ENCODE results near the gene LRRC57.
"Not testable (repeated sequence)": the region's sequence is repeated elsewhere in the genome, so short reads cannot be mapped to it uniquely, and the experiment has no call there.

LRRC57 gene

DNA sequence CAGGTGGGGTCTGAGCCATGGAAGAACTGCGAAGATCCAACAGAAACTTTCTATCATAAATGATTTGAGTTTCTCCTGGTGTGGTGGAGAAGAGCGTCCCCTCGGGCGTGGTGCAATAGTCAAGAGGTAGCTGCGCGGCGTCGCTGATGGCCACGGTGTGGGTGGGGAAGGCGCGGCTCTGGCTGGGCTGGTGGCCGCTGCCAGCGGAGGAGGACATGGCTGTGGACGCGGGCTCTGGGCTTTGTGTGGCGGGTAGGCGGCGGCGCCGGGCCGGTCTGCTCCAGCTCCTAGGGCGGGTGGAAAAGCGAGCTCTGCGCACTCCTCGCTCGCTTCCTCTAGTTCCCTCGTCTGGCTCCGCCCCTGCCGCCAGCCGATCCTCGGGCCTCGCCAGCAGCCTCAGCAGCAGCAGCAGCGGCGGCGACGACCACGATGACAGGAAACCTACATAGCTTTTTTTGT lies 32.7 kb upstream of the LRRC57 start:
- Histone ChIP-seq H3K36me3 (ENCODE audit: control insufficient read depth, insufficient read depth, low read length) (no peaks in the 10 kb centered on the region), H3K9me3 (ENCODE audit: control insufficient read depth, low read length) (no peaks in the 10 kb centered on the region), H3K4me3 (ENCODE audit: insufficient read depth, low read depth, low read length) (peak overlapping the region; percentile 31), H3K27me3 (ENCODE audit: control insufficient read depth, insufficient read depth, low read length, poor library complexity, severe bottlenecking) (peaks cover 33% of the 10 kb centered on the region), H3K4me1 (ENCODE audit: control insufficient read depth, insufficient read depth, low read length) (peaks cover 36% of the 10 kb centered on the region), H3K27ac (ENCODE audit: insufficient read depth, low read depth, low read length, poor library complexity, severe bottlenecking) (no peak overlapping the region)
- WGBS, 2 experiments, result 5% methylated on average over 37 of the region's 37 CpGs

DNA sequence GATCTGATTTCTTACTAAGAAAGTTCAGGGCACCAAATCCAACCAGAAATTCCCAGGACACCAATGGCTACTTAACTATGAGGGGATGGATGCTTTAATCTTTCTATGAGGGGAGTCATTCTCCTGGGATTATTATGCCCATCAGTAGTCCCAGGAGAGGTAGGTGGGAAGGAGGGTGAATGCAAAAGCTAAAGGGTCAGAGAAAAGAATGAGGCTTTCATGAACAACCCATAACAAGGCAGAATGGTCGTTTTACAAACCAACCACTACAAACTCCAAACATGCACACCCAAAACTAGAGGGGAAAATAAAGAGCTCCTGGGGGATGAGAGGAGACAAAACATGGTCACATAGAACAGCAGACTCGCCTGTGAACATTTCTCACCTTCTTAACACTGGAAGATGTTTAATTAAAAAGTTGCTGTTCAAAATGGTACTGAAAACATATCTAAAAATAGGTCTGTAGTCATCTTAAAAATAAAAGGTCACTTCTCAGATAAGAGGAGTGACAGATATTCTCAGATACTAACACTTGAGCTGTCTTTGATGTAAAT lies 30.5 kb upstream of the LRRC57 start:
- WGBS, 2 experiments, result 62 to 83% methylated on average over 2 of the region's 2 CpGs
- H3K27me3 ChIP-seq (ENCODE audit: control insufficient read depth, insufficient read depth, low read length, poor library complexity, severe bottlenecking), result peaks cover 35% of the 10 kb centered on the region
- H3K4me3 ChIP-seq (ENCODE audit: insufficient read depth, low read depth, low read length), result no peak overlapping the region
- H3K4me1 ChIP-seq (ENCODE audit: control insufficient read depth, insufficient read depth, low read length), result peaks cover 30% of the 10 kb centered on the region
- H3K9me3 ChIP-seq (ENCODE audit: control insufficient read depth, low read length), result no peaks in the 10 kb centered on the region
- H3K27ac ChIP-seq (ENCODE audit: insufficient read depth, low read depth, low read length, poor library complexity, severe bottlenecking), result no peak overlapping the region
- H3K36me3 ChIP-seq (ENCODE audit: control insufficient read depth, insufficient read depth, low read length), result no peaks in the 10 kb centered on the region

DNA sequence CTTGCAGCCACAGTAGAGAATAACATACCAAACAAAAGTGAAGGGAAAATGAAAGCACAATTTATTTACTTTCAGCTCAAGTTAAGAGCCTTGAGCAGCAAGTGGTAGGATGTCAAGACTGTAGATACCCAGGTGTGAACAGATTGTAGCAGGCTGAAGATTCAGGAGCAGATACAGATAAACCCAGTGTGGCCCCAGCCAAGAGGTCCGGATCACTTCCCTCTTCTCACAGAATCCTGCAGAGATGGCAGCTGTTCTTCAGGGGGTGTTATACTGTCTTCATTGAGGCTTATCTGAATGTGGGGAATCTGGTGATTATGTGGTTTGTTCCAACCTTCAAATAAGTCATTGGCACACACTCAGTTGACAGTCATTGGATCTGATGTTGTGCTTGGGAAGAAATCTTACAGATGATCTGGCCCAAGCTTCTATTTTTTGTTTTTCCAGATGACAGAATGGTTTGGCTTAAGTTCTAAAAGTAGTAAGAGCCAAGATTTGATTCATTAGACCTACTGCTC lies 29.0 kb upstream of the LRRC57 start:
- Histone ChIP-seq H3K9me3 (ENCODE audit: control insufficient read depth, low read length) (no peaks in the 10 kb centered on the region), H3K27me3 (ENCODE audit: control insufficient read depth, insufficient read depth, low read length, poor library complexity, severe bottlenecking) (peaks cover 32% of the 10 kb centered on the region), H3K36me3 (ENCODE audit: control insufficient read depth, insufficient read depth, low read length) (no peaks in the 10 kb centered on the region), H3K4me1 (ENCODE audit: control insufficient read depth, insufficient read depth, low read length) (peaks cover 15% of the 10 kb centered on the region), H3K27ac (ENCODE audit: insufficient read depth, low read depth, low read length, poor library complexity, severe bottlenecking) (no peak overlapping the region), H3K4me3 (ENCODE audit: insufficient read depth, low read depth, low read length) (no peak overlapping the region)
- 94 to 95% methylated on average over 1 of the region's 1 CpG for WGBS, 2 experiments

DNA sequence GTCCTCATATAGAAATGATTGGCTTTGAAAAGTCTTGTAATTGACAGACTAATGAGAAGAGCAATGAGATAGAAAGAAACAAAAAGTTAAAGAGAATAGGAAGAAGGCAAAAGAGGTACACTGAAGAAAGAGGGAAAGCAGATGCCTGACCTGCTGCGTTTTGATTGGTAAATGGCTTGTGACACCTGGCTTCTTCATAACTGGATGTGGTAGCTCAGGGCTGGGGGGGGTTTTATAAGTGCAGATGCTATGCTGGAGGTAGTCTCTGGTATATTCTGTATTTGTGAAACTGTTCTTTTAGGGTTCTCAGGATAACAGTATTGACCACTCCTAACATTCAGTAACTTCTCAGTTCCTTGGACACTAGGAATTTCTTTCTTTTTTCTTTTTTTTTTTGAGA lies 28.2 kb upstream of the LRRC57 start:
- no peak overlapping the region for H3K4me3 ChIP-seq (ENCODE audit: insufficient read depth, low read depth, low read length)
- no peaks in the 10 kb centered on the region for H3K9me3 ChIP-seq (ENCODE audit: control insufficient read depth, low read length)
- H3K27me3 ChIP-seq (ENCODE audit: control insufficient read depth, insufficient read depth, low read length, poor library complexity, severe bottlenecking), result peaks cover 24% of the 10 kb centered on the region
- WGBS, 2 experiments, result 92 to 97% methylated on average over 1 of the region's 1 CpG
- no peak overlapping the region for H3K27ac ChIP-seq (ENCODE audit: insufficient read depth, low read depth, low read length, poor library complexity, severe bottlenecking)
- no peaks in the 10 kb centered on the region for H3K36me3 ChIP-seq (ENCODE audit: control insufficient read depth, insufficient read depth, low read length)
- peaks cover 8% of the 10 kb centered on the region for H3K4me1 ChIP-seq (ENCODE audit: control insufficient read depth, insufficient read depth, low read length)

DNA sequence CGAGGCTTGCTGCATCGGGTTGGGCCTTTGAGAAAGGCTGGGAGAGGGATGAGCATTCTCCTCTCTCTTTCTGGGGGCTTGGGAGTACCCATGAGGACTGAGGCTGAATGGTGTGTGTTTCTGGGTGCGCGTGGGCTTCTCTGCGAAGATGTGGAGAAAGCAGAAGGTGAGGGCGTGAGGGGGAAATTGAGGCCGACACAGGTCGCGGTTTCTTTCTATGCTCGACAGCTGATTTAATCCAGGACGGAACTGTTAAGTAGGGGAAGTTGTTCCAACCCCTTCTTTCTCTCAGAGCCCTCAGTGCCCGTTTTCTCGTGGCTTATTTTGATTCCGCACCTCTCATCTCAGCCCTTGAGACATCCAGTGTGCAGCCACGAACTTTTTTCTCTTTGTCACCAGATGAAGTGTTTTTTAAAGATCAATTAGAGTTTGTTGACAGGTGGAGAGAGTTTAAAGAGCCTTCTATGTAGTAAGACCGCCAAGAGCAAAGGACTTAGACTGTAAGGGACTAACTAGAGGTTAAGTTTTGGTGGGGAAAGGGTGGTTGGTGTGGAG lies 27.5 kb upstream of the LRRC57 start:
- no peaks in the 10 kb centered on the region for H3K9me3 ChIP-seq (ENCODE audit: control insufficient read depth, low read length)
- H3K36me3 ChIP-seq (ENCODE audit: control insufficient read depth, insufficient read depth, low read length), result no peaks in the 10 kb centered on the region
- H3K4me3 ChIP-seq (ENCODE audit: insufficient read depth, low read depth, low read length), result peak overlapping the region; percentile 58
- no peak overlapping the region for H3K27ac ChIP-seq (ENCODE audit: insufficient read depth, low read depth, low read length, poor library complexity, severe bottlenecking)
- H3K27me3 ChIP-seq (ENCODE audit: control insufficient read depth, insufficient read depth, low read length, poor library complexity, severe bottlenecking), result peaks cover 21% of the 10 kb centered on the region
- 14 to 17% methylated on average over 16 of the region's 16 CpGs for WGBS, 2 experiments
- peaks cover 2% of the 10 kb centered on the region for H3K4me1 ChIP-seq (ENCODE audit: control insufficient read depth, insufficient read depth, low read length)

DNA sequence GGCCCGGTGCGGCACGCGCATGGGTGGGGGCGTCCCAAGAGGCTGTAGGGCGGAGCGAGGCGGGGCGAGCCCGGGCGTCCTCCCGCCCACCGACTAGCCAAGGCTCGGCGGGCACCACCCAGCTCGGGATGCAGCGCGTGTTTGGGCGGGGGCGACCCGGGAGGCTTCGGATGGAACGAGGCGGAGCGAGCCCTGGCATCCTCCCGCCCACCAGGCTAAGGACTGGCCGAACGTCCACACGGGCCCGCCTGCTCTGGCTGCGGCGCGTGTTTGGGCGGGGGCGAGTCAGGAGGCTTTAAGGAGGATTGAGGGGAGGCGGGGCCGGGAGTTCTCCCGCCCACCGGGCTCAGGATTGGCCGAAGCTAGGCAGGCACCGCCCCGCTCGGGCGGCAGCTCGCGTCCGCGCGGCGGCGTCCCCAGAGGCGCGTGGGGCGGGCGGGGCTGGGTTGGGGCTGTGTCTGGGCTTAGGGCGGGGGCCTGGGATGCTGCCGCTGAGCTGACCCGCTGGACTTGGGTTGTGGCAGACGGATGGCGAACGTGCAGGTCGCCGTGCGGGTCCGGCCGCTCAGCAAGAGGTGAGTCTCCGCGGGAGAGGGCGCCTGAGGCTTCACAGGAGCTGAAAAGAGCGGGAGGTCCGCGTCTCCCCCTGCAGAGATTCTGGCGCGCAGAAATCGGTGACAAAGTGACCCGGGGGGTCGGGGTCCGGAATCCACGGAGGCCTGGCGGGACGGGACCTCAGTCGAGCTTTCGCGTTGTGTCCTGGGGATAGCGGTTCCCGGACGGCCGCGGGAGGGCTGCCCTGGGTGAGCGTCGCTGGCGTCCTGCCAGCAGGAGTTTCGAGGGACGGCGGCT lies 26.8 kb upstream of the LRRC57 start, which contains the start of gene STARD9:
Gene STARD9, plus strand, starts transcription at position 419 of the 852 bp plus-strand sequence. Its CDS starts 110 bp downstream, at position 529.
- Histone ChIP-seq H3K4me3 (ENCODE audit: insufficient read depth, low read depth, low read length) (peak within 1 kb of the TSS; percentile 58), H3K27me3 (ENCODE audit: control insufficient read depth, insufficient read depth, low read length, poor library complexity, severe bottlenecking) (peaks cover 15% of the 10 kb centered on the region)
- 0 to 1% methylated on average over 95 of the region's 95 CpGs for WGBS, 2 experiments

DNA sequence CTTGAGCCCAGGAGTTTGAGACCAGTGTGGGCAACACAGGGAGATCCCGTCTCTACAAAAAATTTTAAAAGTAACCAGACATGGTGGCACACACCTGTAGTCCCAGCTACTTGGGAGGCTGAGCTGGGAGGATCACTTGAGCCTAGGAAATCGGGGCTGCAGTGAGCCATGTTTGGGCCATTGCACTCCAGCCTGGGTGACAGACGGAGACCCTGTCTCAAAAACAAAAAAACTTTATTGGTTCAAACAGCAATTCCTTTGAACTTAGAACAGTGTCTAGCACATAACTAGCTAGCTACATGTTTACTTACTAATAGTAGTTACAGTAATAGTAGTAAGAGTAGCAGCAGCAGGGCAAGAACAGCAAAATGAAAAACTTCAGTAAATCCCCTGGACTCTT lies 10.1 kb upstream of the LRRC57 start:
- WGBS, 2 experiments, result 94 to 98% methylated on average over 3 of the region's 3 CpGs
- no peaks in the 10 kb centered on the region for H3K9me3 ChIP-seq (ENCODE audit: control insufficient read depth, low read length)
- no peak overlapping the region for H3K4me3 ChIP-seq (ENCODE audit: insufficient read depth, low read depth, low read length)
- H3K27ac ChIP-seq (ENCODE audit: insufficient read depth, low read depth, low read length, poor library complexity, severe bottlenecking), result no peak overlapping the region
- no peaks in the 10 kb centered on the region for H3K27me3 ChIP-seq (ENCODE audit: control insufficient read depth, insufficient read depth, low read length, poor library complexity, severe bottlenecking)
- H3K4me1 ChIP-seq (ENCODE audit: control insufficient read depth, insufficient read depth, low read length), result no peaks in the 10 kb centered on the region
- H3K36me3 ChIP-seq (ENCODE audit: control insufficient read depth, insufficient read depth, low read length), result peaks cover 15% of the 10 kb centered on the region

More for the DNA sequence above, 26.8 kb upstream of the LRRC57 start, which contains the start of gene STARD9:
- H3K27ac ChIP-seq (ENCODE audit: insufficient read depth, low read depth, low read length, poor library complexity, severe bottlenecking), result no peak within 1 kb of the TSS
- no peaks in the 10 kb centered on the region for H3K9me3 ChIP-seq (ENCODE audit: control insufficient read depth, low read length)
- H3K4me1 ChIP-seq (ENCODE audit: control insufficient read depth, insufficient read depth, low read length), result no peaks in the 10 kb centered on the region
- no peaks in the 10 kb centered on the region for H3K36me3 ChIP-seq (ENCODE audit: control insufficient read depth, insufficient read depth, low read length)

DNA sequence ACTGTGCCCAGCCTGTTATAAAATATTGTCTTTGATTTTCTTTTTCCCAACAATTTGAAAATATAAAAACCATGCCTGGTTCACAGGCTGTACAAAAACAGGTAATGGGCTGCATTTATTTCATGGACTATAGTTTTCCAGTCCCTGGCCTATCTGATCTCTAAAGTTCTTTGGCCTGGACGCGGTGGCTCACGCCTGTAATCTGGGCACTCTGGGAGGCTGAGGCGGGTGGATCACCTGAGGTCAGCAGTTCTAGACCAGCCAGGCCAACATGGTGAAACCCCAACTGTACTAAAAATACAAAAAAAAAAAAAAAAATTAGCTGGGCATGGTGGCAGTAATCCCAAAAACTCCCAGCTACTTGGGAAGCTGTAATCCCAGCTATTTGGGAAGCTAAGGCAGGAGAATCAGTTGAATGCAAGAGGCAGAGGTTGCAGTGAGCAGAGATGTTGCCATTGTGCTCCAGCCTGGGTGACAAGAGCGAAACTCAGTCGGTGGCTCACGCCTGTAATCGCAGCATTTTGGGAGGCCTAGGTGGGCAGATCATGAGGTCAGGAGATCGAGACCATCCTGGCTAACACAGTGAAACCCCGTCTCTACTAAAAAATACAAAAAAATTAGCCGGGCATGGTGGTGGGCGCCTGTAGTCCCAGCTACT lies 8.1 kb upstream of the LRRC57 start:
- not testable (repeated sequence) for H3K4me3 ChIP-seq (ENCODE audit: insufficient read depth, low read depth, low read length); H3K27ac ChIP-seq (ENCODE audit: insufficient read depth, low read depth, low read length, poor library complexity, severe bottlenecking); H3K27me3 ChIP-seq (ENCODE audit: control insufficient read depth, insufficient read depth, low read length, poor library complexity, severe bottlenecking); H3K9me3 ChIP-seq (ENCODE audit: control insufficient read depth, low read length); H3K4me1 ChIP-seq (ENCODE audit: control insufficient read depth, insufficient read depth, low read length)
- WGBS, 2 experiments, result 96 to 97% methylated on average over 11 to 12 of the region's 12 CpGs
- H3K36me3 ChIP-seq (ENCODE audit: control insufficient read depth, insufficient read depth, low read length), result peaks cover 14% of the 10 kb centered on the region

DNA sequence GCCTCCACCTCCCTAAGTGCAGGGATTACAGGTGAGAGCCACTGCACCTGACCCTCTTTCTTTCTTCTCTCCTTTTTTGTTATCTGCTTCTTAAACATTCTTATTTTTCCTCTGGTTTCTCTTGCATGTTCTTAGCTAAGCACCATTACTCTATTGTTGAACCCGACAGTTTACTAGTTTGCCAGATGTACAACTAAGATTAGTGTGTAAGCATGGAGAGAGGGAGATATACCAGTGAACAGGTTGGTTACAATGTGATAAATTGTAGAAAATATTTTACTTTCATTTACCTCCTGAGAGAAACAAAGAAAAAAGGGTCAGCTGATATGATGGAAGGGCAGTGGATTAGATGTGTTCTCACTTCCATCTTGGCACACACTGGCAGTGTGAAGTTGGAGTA lies 5.0 kb upstream of the LRRC57 start:
- H3K36me3 ChIP-seq (ENCODE audit: control insufficient read depth, insufficient read depth, low read length), result no peaks in the 10 kb centered on the region
- no peaks in the 10 kb centered on the region for H3K27me3 ChIP-seq (ENCODE audit: control insufficient read depth, insufficient read depth, low read length, poor library complexity, severe bottlenecking)
- H3K4me1 ChIP-seq (ENCODE audit: control insufficient read depth, insufficient read depth, low read length), result peaks cover 3% of the 10 kb centered on the region
- H3K4me3 ChIP-seq (ENCODE audit: insufficient read depth, low read depth, low read length), result no peak overlapping the region
- 89% methylated on average over 1 of the region's 1 CpG; no CpG with 5 or more reads in 1 of the 2 experiments for WGBS, 2 experiments
- H3K9me3 ChIP-seq (ENCODE audit: control insufficient read depth, low read length), result no peaks in the 10 kb centered on the region
- H3K27ac ChIP-seq (ENCODE audit: insufficient read depth, low read depth, low read length, poor library complexity, severe bottlenecking), result no peak overlapping the region
